SK-N-MC (cell line): ENCODE data around the gene CLEC16A.

Experiments
- EZH2 ChIP-seq: fragments of 200-600 bp; sonication (generic); IDR thresholded peaks from one replicate; pipeline ENCODE4 v1.6.1; 2017; ENCODE audit warnings: antibody characterized with exemption
- POLR2AphosphoS5 ChIP-seq: IDR thresholded peaks from 2 replicates; pipeline ENCODE4 v1.6.1; 2012; ENCODE audit warnings: mild to moderate bottlenecking, low read depth, low read length, borderline replicate concordance

GRCh38 chr16:11001611-11002010 lies 57.2 kb downstream of the CLEC16A start:
- TF ChIP-seq EZH2 (no peak), POLR2AphosphoS5 (no peak)
